HepG2 (cell line): ENCODE data around the gene GART. TPM values are rescaled to one million over a fixed set of nuclear protein-coding genes. Genes with fewer than 3 reads are reported as not detected.

Source experiments
- CSRNP1 ChIP-seq: sonication (generic); formaldehyde crosslinking; IDR thresholded peaks from 2 replicates; pipeline ENCODE4 v1.8.1; 2023; ENCODE audit warnings: mild to moderate bottlenecking, missing genetic modification reagents
- DNMT3B ChIP-seq: conservative IDR thresholded peaks from 2 replicates; pipeline ENCODE4 v1.6.1; 2016; ENCODE audit warnings: missing biosample characterization, control low read depth
- KLF16 ChIP-seq, 2 experiments: sonication (generic) in 1 of 2; formaldehyde crosslinking in 1 of 2; IDR thresholded peaks; 2 replicates each; pipeline versions ENCODE4 v1.6.1 to v1.8.0; 2016 to 2023; ENCODE audit warnings: missing genetic modification reagents in 2 of 2, missing compliant biosample characterization in 1 of 2
- PATZ1 ChIP-seq: sonication (generic); formaldehyde crosslinking; IDR thresholded peaks from 2 replicates; pipeline ENCODE4 v1.4.0; 2020; ENCODE audit warnings: missing genetic modification reagents
- REPIN1 ChIP-seq: sonication (generic); formaldehyde crosslinking; IDR thresholded peaks from 2 replicates; pipeline ENCODE4 v1.8.0; 2022; ENCODE audit warnings: missing genetic modification reagents, low read depth, mild to moderate bottlenecking, borderline replicate concordance
- RXRA ChIP-seq: sonication (generic); formaldehyde crosslinking; IDR thresholded peaks from 2 replicates; pipeline ENCODE4 v1.5.1; 2020; ENCODE audit warnings: missing genetic modification reagents
- ZBTB43 ChIP-seq: sonication (generic); formaldehyde crosslinking; conservative IDR thresholded peaks from 2 replicates; pipeline ENCODE4 v1.4.0; 2020; ENCODE audit warnings: missing genetic modification reagents
- ZNF747 ChIP-seq: sonication (generic); formaldehyde crosslinking; IDR thresholded peaks from 2 replicates; pipeline ENCODE4 v1.8.1; 2023; ENCODE audit warnings: missing genetic modification reagents, mild to moderate bottlenecking, borderline replicate concordance
- polyA plus RNA-seq, 8 experiments: library from polyadenylated mRNA; depleted of rRNA in 3 of 8; stranded (reverse) in 7 of 8; unstranded in 1 of 8; fragments of >200 nt; fragmentation: Illumina TruSeq in 4 of 8; extraction: Trizol in 4 of 8; gene quantifications; 2 replicates each; pipeline versions ENCODE4 v1.2.1 to v1.2.3, GENCODE V29; 2011 to 2016; ENCODE audit warnings: low read depth in 4 of 8, missing spikeins in 1 of 8, mixed read lengths in 1 of 8; ENCODE audit not compliant: insufficient read depth in 1 of 8
- total RNA-seq, 5 experiments: library from RNA; depleted of rRNA; stranded (reverse); fragments of >200 nt; fragmentation: Illumina TruSeq; extraction: Trizol; gene quantifications; 2 replicates each; pipeline ENCODE4 v1.2.3, GENCODE V29; 2016; ENCODE audit warnings: low read depth in 1 of 5
- TF ChIP-seq, protein P1 (sequence below): sonication (generic); formaldehyde crosslinking; IDR thresholded peaks from 2 replicates; pipeline ENCODE4 v1.5.0; 2020; ENCODE audit warnings: mild to moderate bottlenecking, missing genetic modification reagents, borderline replicate concordance
- TF ChIP-seq, protein P2 (sequence below): sonication (generic); formaldehyde crosslinking; IDR thresholded peaks from 2 replicates; pipeline ENCODE4 v1.4.0; 2020; ENCODE audit warnings: missing genetic modification reagents

The GART gene
- total and polyA plus RNA-seq, 2 of the 13 experiments (the other 11 are each of a cell fraction or from before 2014, with no cell fraction given), result 17.9 to 109 TPM

GRCh38 chr21:33478935-33479678, 62.8 kb downstream of the GART start (continued):
- 0 out of 2 replicates have a peak, but pooled peaks have one; percentile 9 for TF ChIP-seq PATZ1 (CRISPR knock-in tag)
- TF ChIP-seq KLF16 (CRISPR knock-in tag; IDR thresholded peaks at IDR 0.05), result no peak
- TF ChIP-seq CSRNP1 (CRISPR knock-in tag), result 0 out of 2 replicates have a peak, but pooled peaks have one; percentile 7
- no peak for TF ChIP-seq DNMT3B (CRISPR knock-in tag)
- TF ChIP-seq ZNF747 (CRISPR knock-in tag), result no peak
- TF ChIP-seq REPIN1, result 0 out of 2 replicates have a peak, but pooled peaks have one; percentile 11
- TF ChIP-seq, protein P1, sequence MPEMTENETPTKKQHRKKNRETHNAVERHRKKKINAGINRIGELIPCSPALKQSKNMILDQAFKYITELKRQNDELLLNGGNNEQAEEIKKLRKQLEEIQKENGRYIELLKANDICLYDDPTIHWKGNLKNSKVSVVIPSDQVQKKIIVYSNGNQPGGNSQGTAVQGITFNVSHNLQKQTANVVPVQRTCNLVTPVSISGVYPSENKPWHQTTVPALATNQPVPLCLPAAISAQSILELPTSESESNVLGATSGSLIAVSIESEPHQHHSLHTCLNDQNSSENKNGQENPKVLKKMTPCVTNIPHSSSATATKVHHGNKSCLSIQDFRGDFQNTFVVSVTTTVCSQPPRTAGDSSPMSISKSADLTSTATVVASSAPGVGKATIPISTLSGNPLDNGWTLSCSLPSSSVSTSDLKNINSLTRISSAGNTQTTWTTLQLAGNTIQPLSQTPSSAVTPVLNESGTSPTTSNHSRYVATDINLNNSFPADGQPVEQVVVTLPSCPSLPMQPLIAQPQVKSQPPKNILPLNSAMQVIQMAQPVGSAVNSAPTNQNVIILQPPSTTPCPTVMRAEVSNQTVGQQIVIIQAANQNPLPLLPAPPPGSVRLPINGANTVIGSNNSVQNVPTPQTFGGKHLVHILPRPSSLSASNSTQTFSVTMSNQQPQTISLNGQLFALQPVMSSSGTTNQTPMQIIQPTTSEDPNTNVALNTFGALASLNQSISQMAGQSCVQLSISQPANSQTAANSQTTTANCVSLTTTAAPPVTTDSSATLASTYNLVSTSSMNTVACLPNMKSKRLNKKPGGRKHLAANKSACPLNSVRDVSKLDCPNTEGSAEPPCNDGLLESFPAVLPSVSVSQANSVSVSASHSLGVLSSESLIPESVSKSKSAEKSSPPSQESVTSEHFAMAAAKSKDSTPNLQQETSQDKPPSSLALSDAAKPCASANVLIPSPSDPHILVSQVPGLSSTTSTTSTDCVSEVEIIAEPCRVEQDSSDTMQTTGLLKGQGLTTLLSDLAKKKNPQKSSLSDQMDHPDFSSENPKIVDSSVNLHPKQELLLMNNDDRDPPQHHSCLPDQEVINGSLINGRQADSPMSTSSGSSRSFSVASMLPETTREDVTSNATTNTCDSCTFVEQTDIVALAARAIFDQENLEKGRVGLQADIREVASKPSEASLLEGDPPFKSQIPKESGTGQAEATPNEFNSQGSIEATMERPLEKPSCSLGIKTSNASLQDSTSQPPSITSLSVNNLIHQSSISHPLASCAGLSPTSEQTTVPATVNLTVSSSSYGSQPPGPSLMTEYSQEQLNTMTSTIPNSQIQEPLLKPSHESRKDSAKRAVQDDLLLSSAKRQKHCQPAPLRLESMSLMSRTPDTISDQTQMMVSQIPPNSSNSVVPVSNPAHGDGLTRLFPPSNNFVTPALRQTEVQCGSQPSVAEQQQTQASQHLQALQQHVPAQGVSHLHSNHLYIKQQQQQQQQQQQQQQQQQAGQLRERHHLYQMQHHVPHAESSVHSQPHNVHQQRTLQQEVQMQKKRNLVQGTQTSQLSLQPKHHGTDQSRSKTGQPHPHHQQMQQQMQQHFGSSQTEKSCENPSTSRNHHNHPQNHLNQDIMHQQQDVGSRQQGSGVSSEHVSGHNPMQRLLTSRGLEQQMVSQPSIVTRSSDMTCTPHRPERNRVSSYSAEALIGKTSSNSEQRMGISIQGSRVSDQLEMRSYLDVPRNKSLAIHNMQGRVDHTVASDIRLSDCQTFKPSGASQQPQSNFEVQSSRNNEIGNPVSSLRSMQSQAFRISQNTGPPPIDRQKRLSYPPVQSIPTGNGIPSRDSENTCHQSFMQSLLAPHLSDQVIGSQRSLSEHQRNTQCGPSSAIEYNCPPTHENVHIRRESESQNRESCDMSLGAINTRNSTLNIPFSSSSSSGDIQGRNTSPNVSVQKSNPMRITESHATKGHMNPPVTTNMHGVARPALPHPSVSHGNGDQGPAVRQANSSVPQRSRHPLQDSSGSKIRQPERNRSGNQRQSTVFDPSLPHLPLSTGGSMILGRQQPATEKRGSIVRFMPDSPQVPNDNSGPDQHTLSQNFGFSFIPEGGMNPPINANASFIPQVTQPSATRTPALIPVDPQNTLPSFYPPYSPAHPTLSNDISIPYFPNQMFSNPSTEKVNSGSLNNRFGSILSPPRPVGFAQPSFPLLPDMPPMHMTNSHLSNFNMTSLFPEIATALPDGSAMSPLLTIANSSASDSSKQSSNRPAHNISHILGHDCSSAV, result no peak
- TF ChIP-seq ZBTB43 (CRISPR knock-in tag), result no peak
- TF ChIP-seq, protein P2, sequence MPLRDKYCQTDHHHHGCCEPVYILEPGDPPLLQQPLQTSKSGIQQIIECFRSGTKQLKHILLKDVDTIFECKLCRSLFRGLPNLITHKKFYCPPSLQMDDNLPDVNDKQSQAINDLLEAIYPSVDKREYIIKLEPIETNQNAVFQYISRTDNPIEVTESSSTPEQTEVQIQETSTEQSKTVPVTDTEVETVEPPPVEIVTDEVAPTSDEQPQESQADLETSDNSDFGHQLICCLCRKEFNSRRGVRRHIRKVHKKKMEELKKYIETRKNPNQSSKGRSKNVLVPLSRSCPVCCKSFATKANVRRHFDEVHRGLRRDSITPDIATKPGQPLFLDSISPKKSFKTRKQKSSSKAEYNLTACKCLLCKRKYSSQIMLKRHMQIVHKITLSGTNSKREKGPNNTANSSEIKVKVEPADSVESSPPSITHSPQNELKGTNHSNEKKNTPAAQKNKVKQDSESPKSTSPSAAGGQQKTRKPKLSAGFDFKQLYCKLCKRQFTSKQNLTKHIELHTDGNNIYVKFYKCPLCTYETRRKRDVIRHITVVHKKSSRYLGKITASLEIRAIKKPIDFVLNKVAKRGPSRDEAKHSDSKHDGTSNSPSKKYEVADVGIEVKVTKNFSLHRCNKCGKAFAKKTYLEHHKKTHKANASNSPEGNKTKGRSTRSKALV, result 0 out of 2 replicates have a peak, but pooled peaks have one; percentile 6
- TF ChIP-seq RXRA, result no peak
